ENCODE data around the gene CSDE1.

GRCh38 chr1:114691061-114691460 lies 66.7 kb downstream of the CSDE1 start:
- TF ChIP-seq CTCF (IDR thresholded peaks at IDR 0.05) (no peak), USF2 (CRISPR knock-in tag; IDR thresholded peaks at IDR 0.05) (no peak), MLX (CRISPR knock-in tag; IDR thresholded peaks at IDR 0.05) (no peak), NR3C1 (CRISPR knock-in tag; conservative IDR thresholded peaks at IDR 0.05; ENCODE audit: low read depth) (no peak), TEAD4 (CRISPR knock-in tag; IDR thresholded peaks at IDR 0.05) (no peak), ZNF263 (CRISPR knock-in tag; IDR thresholded peaks at IDR 0.05; ENCODE audit: low read depth) (no peak), E2F4 (CRISPR knock-in tag; IDR thresholded peaks at IDR 0.05; ENCODE audit: borderline replicate concordance, low read depth) (no peak), STAT6 (CRISPR knock-in tag; conservative IDR thresholded peaks at IDR 0.05; ENCODE audit: low read depth) (no peak), USF1 (CRISPR knock-in tag; IDR thresholded peaks at IDR 0.05) (no peak), ZMAT4 (CRISPR knock-in tag; IDR thresholded peaks at IDR 0.05) (no peak), ZBTB21 (CRISPR knock-in tag; IDR thresholded peaks at IDR 0.05; ENCODE audit: borderline replicate concordance) (no peak), FOXJ3 (CRISPR knock-in tag; IDR thresholded peaks at IDR 0.05; ENCODE audit: borderline replicate concordance) (no peak), MAX (CRISPR knock-in tag; IDR thresholded peaks at IDR 0.05) (no peak)

Data from WTC11 (cell line).